H1 (cell line): Measurements from ENCODE around the gene SMARCA4. TPM values are rescaled to one million over a fixed set of nuclear protein-coding genes. Genes with fewer than 3 reads are reported as not detected.

ENCODE experiments used
- CTCF ChIA-PET: fragments of 300-600 bp; sonication (Branson Sonifier 250); formaldehyde crosslinking; loops from one replicate; lab custom pipeline; 2021; ENCODE audit not compliant: partially characterized antibody; lab: Charles Lee
- POLR2A ChIA-PET: fragments of 300-600 bp; sonication (Branson Sonifier 250); formaldehyde crosslinking; loops from one replicate; lab custom pipeline; 2021; ENCODE audit warnings: inconsistent platforms; ENCODE audit not compliant: partially characterized antibody; lab: Charles Lee
- DNase-seq, 2 experiments: peaks; one replicate each; pipeline versions ENCODE4 v3.0.0 to v3.0.0-alpha.2; 2010 to 2022; ENCODE audit warnings: low spot score in 2 of 2, low read depth in 1 of 2, mixed read lengths in 1 of 2
- FAIRE-seq: peaks from 2 replicates; lab custom pipeline; 2011; peaks lifted over from hg19 to GRCh38; lab: Jason Lieb, UNC
- H2AFZ ChIP-seq: 2 replicates; pipeline ENCODE4 v1.8.1; 2012; ENCODE audit warnings: low read length, inconsistent platforms
- H2AK5ac ChIP-seq: 2 replicates; pipeline ENCODE4 v1.6.1; 2013; ENCODE audit warnings: low read depth, low read length
- H2BK120ac ChIP-seq: replicated peaks from 2 replicates; pipeline ENCODE3; 2013; ENCODE audit warnings: low read depth, low read length, inconsistent platforms
- H2BK12ac ChIP-seq: 2 replicates; pipeline ENCODE4 v1.6.1; 2013; ENCODE audit warnings: low read depth, low read length
- H2BK15ac ChIP-seq: 2 replicates; pipeline ENCODE4 v1.6.1; 2013; ENCODE audit warnings: low read length
- H2BK20ac ChIP-seq: 2 replicates; pipeline ENCODE4 v1.6.1; 2013; ENCODE audit warnings: low read length
- H2BK5ac ChIP-seq: 2 replicates; pipeline ENCODE4 v1.6.1; 2013; ENCODE audit warnings: low read depth, low read length
- H3K14ac ChIP-seq: 2 replicates; pipeline ENCODE4 v1.6.1; 2013; ENCODE audit warnings: inconsistent platforms; ENCODE audit not compliant: insufficient read length
- H3K18ac ChIP-seq: 2 replicates; pipeline ENCODE4 v1.6.1; 2013; ENCODE audit warnings: low read length; ENCODE audit errors: extremely low read depth
- H3K23ac ChIP-seq: 2 replicates; pipeline ENCODE4 v1.6.1; 2013; ENCODE audit warnings: inconsistent platforms; ENCODE audit not compliant: insufficient read length
- H3K23me2 ChIP-seq: 2 replicates; pipeline ENCODE4 v1.6.1; 2013; ENCODE audit warnings: low read depth, low read length
- H3K27ac ChIP-seq: 2 replicates; pipeline ENCODE4 v1.6.1; 2011; ENCODE audit warnings: low read depth, low read length, inconsistent platforms
- H3K27me3 ChIP-seq, 4 experiments: replicated peaks in 1 of 4; 1 replicate in 1 of 4; 2 replicates in 3 of 4; pipeline versions ENCODE4 v1.6.1 to v1.8.1; 2011 to 2013; ENCODE audit warnings: low read length in 3 of 4, mild to moderate bottlenecking in 3 of 4, inconsistent platforms in 2 of 4, mixed read lengths in 2 of 4, moderate library complexity in 1 of 4; ENCODE audit not compliant: control insufficient read depth in 3 of 4, insufficient read depth in 3 of 4; ENCODE audit errors: extremely low read depth in 1 of 4
- H3K36me3 ChIP-seq, 4 experiments: 2 replicates each; pipeline versions ENCODE4 v1.6.1 to v1.8.1; 2011 to 2013; ENCODE audit warnings: mild to moderate bottlenecking in 4 of 4, low read length in 3 of 4, moderate library complexity in 2 of 4, control low read depth in 1 of 4, inconsistent platforms in 1 of 4; ENCODE audit not compliant: insufficient read depth in 4 of 4, control insufficient read depth in 2 of 4
- H3K4ac ChIP-seq: replicated peaks from 2 replicates; pipeline ENCODE3; 2013; ENCODE audit warnings: low read length, low read depth, mixed read lengths, inconsistent platforms; ENCODE audit not compliant: insufficient read length
- H3K4me1 ChIP-seq, 4 experiments: replicated peaks in 1 of 4; 1 replicate in 1 of 4; 2 replicates in 3 of 4; pipeline versions ENCODE4 v1.6.1 to v1.8.1; 2011 to 2013; ENCODE audit warnings: low read length in 3 of 4, inconsistent platforms in 2 of 4, mixed read lengths in 1 of 4; ENCODE audit not compliant: insufficient read depth in 4 of 4, control insufficient read depth in 3 of 4
- H3K4me2 ChIP-seq, 2 experiments: 2 replicates each; pipeline versions ENCODE4 v1.6.1 to v1.8.1; 2011 to 2013; ENCODE audit warnings: low read depth in 2 of 2, low read length in 2 of 2, control low read depth in 1 of 2, inconsistent platforms in 1 of 2, mild to moderate bottlenecking in 1 of 2; ENCODE audit not compliant: insufficient read depth in 1 of 2
- H3K4me3 ChIP-seq, 4 experiments: fragments of 200-600, 300-600 bp in 1 of 4; sonication (generic), shearing (Covaris generic), sonication (Bioruptor Twin) in 1 of 4; 2 replicates each; pipeline versions ENCODE4 v1.5.1 to v1.8.1; 2011 to 2016; ENCODE audit warnings: low read length in 4 of 4, low read depth in 3 of 4, control low read depth in 2 of 4, inconsistent platforms in 2 of 4, mild to moderate bottlenecking in 2 of 4, mixed read lengths in 1 of 4, moderate library complexity in 1 of 4; ENCODE audit not compliant: insufficient read depth in 2 of 4; ENCODE audit errors: extremely low read depth in 1 of 4
- H3K56ac ChIP-seq: replicated peaks from 2 replicates; pipeline ENCODE3; 2013; ENCODE audit warnings: low read depth, mild to moderate bottlenecking, mixed read lengths, low read length, inconsistent platforms; ENCODE audit not compliant: insufficient read length
- H3K79me1 ChIP-seq: 2 replicates; pipeline ENCODE4 v1.6.1; 2013; ENCODE audit warnings: low read depth, low read length, control low read depth
- H3K79me2 ChIP-seq, 2 experiments: 2 replicates each; pipeline versions ENCODE4 v1.6.1 to v1.8.1; 2012 to 2013; ENCODE audit warnings: low read length in 2 of 2, mild to moderate bottlenecking in 2 of 2, inconsistent platforms in 1 of 2; ENCODE audit not compliant: insufficient read depth in 2 of 2, control insufficient read depth in 1 of 2
- H3K9ac ChIP-seq, 4 experiments: replicated peaks in 1 of 4; 1 replicate in 1 of 4; 2 replicates in 3 of 4; pipeline versions ENCODE4 v1.6.1 to v1.8.1; 2011 to 2013; ENCODE audit warnings: low read depth in 3 of 4, low read length in 3 of 4, control low read depth in 2 of 4, mild to moderate bottlenecking in 2 of 4, moderate library complexity in 2 of 4, inconsistent platforms in 1 of 4; ENCODE audit errors: extremely low read depth in 1 of 4
- H3K9me3 ChIP-seq, 2 experiments: 2 replicates each; pipeline versions ENCODE4 v1.6.1 to v1.8.1; 2012 to 2013; ENCODE audit warnings: mild to moderate bottlenecking in 2 of 2, moderate library complexity in 2 of 2, control low read depth in 1 of 2, inconsistent platforms in 1 of 2, low read depth in 1 of 2, low read length in 1 of 2, mixed read lengths in 1 of 2; ENCODE audit not compliant: insufficient read depth in 2 of 2
- H4K20me1 ChIP-seq, 2 experiments: replicated peaks in 1 of 2; 2 replicates each; pipeline versions ENCODE3 to v1.8.1; 2011 to 2013; ENCODE audit warnings: inconsistent platforms in 2 of 2, low read length in 2 of 2, mild to moderate bottlenecking in 1 of 2; ENCODE audit not compliant: insufficient read depth in 2 of 2, control insufficient read depth in 1 of 2
- H4K5ac ChIP-seq: 2 replicates; pipeline ENCODE4 v1.6.1; 2013; ENCODE audit warnings: low read length, low read depth, mixed read lengths, inconsistent platforms; ENCODE audit not compliant: insufficient read length
- H4K8ac ChIP-seq: 2 replicates; pipeline ENCODE4 v1.8.0; 2013; ENCODE audit warnings: mild to moderate bottlenecking, moderate library complexity, low read length, inconsistent platforms; ENCODE audit not compliant: insufficient read depth; ENCODE audit errors: extremely low read depth
- H4K91ac ChIP-seq: replicated peaks from 2 replicates; pipeline ENCODE3; 2013; ENCODE audit warnings: low read length, mixed read lengths, inconsistent platforms; ENCODE audit not compliant: insufficient read length
- SRF ChIP-seq: IDR thresholded peaks from 2 replicates; pipeline ENCODE4 v1.6.1; 2011; ENCODE audit warnings: mild to moderate bottlenecking, low read depth, low read length, moderate library complexity
- WGBS, 2 experiments: shearing (Covaris generic) in 1 of 2; methylation state at CpG; one replicate each; pipeline versions ENCODE4 v1.1.6 to v1.1.7; 2013 to 2015; ENCODE audit warnings: low lambda C conversion rate in 2 of 2, mixed read lengths in 2 of 2, inconsistent platforms in 1 of 2, low coverage in 1 of 2, missing lambda C conversion rate in 1 of 2; ENCODE audit not compliant: insufficient replicate concordance in 2 of 2, insufficient coverage in 1 of 2, insufficient read length in 1 of 2; ENCODE audit errors: extremely low coverage in 1 of 2, missing lambda C conversion rate in 1 of 2; 5-methylcytosine and 5-hydroxymethylcytosine counted together
- polyA plus RNA-seq, 7 experiments: library from polyadenylated mRNA; depleted of rRNA in 3 of 7; stranded (reverse) in 5 of 7; unstranded in 2 of 7; fragments of >200 nt in 5 of 7; fragments of 200-250 nt in 2 of 7; gene quantifications; 1 replicate in 5 of 7; 2 replicates in 1 of 7; 4 replicates in 1 of 7; pipeline versions ENCODE4 v1.2.1 to v1.2.3, GENCODE V29; 2011 to 2013; ENCODE audit warnings: missing spikeins in 2 of 7, mixed read lengths in 2 of 7
- total RNA-seq: library from RNA; stranded (reverse); fragmentation: NEBNext Ultra II Directional; extraction: Animal tissue kit (Norgen Biotek cat#: 25700); gene quantifications from 2 replicates; pipeline ENCODE4 v1.2.1, GENCODE V29; 2021

The SMARCA4 gene
- total and polyA plus RNA-seq, 2 of the 8 experiments (the other 6 are each of a cell fraction or from before 2014, with no cell fraction given): 86.4 to 263 TPM

DNA sequence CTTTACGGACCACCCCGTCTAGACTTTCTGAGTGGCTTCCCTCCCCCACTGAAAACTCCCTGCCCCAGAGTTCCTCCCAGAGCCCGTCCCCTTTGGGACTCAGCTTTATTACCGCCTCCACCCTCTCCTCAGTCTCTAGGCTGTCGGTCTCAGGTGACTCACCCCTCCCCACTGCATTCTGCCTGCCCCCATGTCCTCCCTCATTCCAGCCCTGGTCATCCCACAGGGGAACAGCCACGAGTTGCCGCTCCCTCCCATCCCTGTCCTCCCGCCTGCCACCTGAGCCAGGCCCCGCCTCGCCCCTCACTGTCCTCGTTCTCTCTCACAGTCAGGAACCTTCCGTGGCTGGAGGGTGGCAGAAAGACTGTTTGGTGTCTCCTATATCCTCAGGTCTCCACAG, 57.3 kb downstream of the SMARCA4 start:
- H2BK20ac ChIP-seq: no peak overlapping the region
- H2BK120ac ChIP-seq: no peak overlapping the region
- no peak overlapping the region for H3K18ac ChIP-seq
- no peak overlapping the region for H2BK12ac ChIP-seq
- H2AFZ ChIP-seq: no peak overlapping the region
- no peak overlapping the region for H3K4ac ChIP-seq
- peaks cover 55 to 84% (median 83%) of the 10 kb centered on the region in 4 experiments for H3K36me3 ChIP-seq
- H3K9ac ChIP-seq: no peak overlapping the region
- DNase-seq: no peak
- peaks cover 3% of the 10 kb centered on the region for H3K79me1 ChIP-seq
- no peaks in the 10 kb centered on the region; a peak in 1 of 4 replicates for H3K79me2 ChIP-seq
- H3K56ac ChIP-seq: no peak overlapping the region
- no peaks in the 10 kb centered on the region for H3K23me2 ChIP-seq
- H3K9me3 ChIP-seq: no peaks in the 10 kb centered on the region
- 93% methylated on average over 12 of the region's 12 CpGs; no CpG with 5 or more reads in 1 of the 2 experiments for WGBS, 2 experiments
- H4K5ac ChIP-seq: no peak overlapping the region
- H2BK5ac ChIP-seq: peak overlapping the region; percentile 52; the same call in 1 of the 2 replicates
- H4K91ac ChIP-seq: no peak overlapping the region
- CTCF ChIA-PET: interaction anchor here (0.6 to 2.7 kb wide), 5 partner anchors 10 to 119 kb away, joined by 3 to 12 read pairs (median 3); no protein-coding TSS in a partner anchor
- no peak overlapping the region for H3K4me2 ChIP-seq
- no peak for FAIRE-seq
- no peak overlapping the region for H2BK15ac ChIP-seq
- no peaks in the 10 kb centered on the region for H3K27me3 ChIP-seq
- H3K14ac ChIP-seq: no peak overlapping the region
- POLR2A ChIA-PET: no interaction called here
- no peak overlapping the region for H3K27ac ChIP-seq
- H3K4me1 ChIP-seq: no peaks in the 10 kb centered on the region
- H3K23ac ChIP-seq: no peak overlapping the region
- peak overlapping the region; percentile 41; the same call in 1 of the 2 replicates for H4K8ac ChIP-seq
- no peak overlapping the region for H2AK5ac ChIP-seq
- H4K20me1 ChIP-seq: peaks cover 7 to 17% of the 10 kb centered on the region in 2 experiments
- no peak overlapping the region for H3K4me3 ChIP-seq
- TF ChIP-seq SRF: no peak
